HG03175 (cell line): ENCODE results near the gene TIMELESS.
"Not testable (repeated sequence)": the region's sequence is repeated elsewhere in the genome, so short reads cannot be mapped to it uniquely, and the experiment has no call there.

Source experiments
- ATAC-seq: cut with Tn5 transposase; IDR thresholded peaks from one replicate; pipeline ENCODE4 v1.9.1; 2021; ENCODE audit warnings: mild to moderate bottlenecking, moderate library complexity; ENCODE audit not compliant: unreplicated experiment

Gene TIMELESS

DNA sequence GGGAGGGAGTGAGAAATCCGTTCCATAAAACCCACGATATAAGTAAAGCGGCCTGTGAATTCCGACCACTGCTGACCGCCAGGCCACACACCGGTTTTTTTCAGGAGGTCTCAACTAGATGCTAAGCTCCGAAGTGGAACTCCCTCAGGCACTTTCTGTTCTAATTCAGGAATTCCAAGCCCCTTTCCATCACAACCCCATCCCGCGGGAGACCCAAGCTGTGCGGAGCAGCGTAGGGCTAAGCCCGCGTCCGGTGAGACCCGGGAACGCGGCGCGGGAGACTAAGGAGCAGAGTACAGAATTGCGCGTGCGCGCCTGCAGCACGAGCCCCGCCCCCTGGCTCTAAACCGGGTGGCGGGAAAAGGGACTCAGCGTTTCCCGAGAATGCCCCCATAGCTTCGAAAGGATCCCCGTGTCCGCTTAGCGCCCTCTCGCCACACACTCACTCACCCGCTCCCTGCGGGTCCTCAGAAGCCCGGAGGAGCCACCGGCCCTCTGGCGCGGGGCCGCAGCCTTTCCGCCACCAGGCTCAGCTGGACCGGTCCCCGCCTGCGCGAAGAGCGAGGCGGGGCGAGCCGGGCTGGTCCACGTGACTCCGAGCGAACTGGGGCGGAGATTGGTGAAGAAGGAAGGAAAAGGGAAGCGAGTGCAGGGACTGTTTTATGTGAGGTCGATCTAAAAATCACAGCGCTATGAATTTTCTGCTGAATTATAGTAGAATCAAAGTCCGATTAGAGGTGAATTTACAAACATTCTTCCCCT lies at the start of gene TIMELESS:
TIMELESS (minus strand) TSS at position 567 of the 762 bp plus-strand sequence. CDS start 15,256 bp downstream, outside the sequence.
- ATAC-seq, result peak; percentile 95

DNA sequence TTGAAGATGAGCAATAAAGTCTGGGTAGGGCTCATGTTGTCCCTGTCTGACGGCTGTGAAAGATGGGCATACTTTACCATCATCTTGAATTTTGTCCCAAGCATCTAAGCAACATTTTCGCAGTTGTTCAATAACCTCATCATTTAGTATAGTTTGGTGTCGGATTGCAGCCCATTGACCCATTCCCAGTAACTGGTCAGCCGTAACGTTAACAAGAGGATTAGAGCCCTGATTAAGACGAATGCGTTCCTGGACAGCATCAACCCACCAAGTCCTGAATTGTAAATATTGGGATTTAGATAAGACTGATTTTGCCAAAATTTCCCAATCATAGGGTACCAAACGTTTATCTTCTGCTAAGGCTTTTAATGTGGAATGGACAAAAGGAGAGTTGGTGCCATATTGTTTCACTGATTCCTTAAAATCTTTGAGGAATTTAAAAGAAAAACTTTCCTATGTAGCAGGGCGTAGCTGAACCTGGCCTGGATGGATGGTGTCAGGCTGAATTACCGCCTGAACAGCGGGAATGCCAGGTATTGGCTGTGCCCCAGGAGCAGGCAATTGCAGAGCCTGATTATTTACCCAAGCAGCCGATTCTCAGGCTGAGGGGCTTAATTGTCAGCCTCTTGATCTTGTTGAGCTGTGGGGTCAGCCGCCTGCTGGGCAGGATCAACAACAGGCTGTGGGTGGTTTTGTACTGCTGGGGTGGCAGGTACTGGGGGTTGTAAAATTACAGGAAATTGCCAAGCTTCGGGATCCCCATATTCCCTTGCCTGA lies 49.1 kb upstream of the TIMELESS start:
- ATAC-seq, result not testable (repeated sequence)

DNA sequence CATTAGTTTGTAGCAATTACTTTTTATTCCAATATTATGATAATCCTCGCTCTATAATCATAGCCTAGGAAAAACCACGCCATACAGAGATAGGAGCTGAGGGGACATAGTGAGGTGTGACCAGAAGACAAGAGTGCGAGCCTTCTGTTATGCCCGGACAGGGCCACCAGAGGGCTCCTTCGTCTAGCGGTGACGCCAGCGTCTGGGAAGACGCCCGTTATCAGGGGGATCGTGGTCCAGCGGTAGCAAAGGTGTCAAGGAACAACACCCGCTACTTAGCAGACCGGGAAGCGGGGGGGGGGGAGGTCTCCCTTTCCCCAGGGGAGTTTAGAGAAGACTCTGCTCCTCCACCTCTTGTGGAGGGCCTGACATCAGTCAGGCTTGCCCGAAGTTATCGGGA lies 47.5 kb upstream of the TIMELESS start:
- not testable (repeated sequence) for ATAC-seq

DNA sequence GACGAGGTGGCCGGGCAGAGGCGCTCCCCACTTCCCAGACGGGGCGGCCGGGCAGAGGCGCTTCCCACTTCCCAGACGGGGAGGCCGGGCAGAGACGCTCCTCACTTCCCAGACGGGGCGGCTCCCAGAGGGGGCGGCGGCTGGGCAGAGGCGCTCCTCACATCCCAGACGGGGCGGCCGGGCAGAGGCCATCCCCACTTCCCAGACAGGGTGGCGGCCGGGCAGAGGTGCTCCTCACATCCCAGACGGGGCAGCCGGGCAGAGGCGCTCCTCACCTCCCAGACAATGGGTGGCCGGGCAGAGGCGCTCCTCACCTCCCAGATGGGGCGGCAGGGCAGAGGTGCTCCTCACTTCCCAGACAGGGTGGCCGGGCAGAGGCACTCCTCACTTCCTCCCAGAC lies 45.3 kb upstream of the TIMELESS start:
- not testable (repeated sequence) for ATAC-seq

GRCh38 chr12:56494106-56494415 lies 44.8 kb upstream of the TIMELESS start:
- not testable (repeated sequence) for ATAC-seq

DNA sequence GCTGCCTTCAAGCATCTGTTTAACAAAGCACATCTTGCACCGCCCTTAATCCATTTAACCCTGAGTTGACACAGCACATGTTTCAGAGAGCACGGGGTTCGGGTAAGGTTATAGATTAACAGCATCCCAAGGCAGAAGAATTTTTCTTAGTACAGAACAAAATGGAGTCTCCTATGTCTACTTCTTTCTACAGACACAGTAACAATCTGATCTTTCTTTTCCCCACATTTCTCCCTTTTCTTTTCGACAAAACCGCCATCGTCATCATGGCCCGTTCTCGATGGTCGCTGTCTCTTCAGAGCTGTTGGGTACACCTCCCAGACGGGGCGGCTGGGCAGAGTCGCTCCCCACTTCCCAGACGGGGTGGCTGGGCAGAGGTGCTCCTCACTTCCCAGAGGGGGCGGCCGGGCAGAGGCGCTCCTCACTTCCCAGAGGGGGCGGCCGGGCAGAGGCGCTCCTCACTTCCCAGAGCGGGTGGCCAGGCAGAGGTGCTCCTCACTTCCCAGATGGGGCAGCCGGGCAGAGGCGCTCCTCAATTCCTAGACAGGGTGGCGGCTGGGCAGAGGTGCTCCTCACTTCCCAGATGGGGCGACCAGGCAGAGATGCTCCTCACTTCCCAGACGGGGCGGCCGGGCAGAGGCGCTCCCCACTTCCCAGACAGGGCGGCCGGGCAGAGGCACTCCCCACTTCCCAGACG lies 44.3 kb upstream of the TIMELESS start:
- ATAC-seq, result not testable (repeated sequence)

- no peak for ATAC-seq
Measured at GRCh38 chr12:56490360-56490759, 41.1 kb upstream of the TIMELESS start.

GRCh38 chr12:56488041-56488955 lies 39.1 kb upstream of the TIMELESS start, which contains the start of gene GLS2:
Gene GLS2, minus strand, starts transcription at chr12:56488161. Its CDS starts 43 bp downstream, at chr12:56488118.
- ATAC-seq, result peak; percentile 95

- peak; percentile 25 for ATAC-seq
Measured at GRCh38 chr12:56487448-56488040, 38.3 kb upstream of the TIMELESS start.

GRCh38 chr12:56486694-56487093 lies 37.5 kb upstream of the TIMELESS start:
- ATAC-seq, result no peak

- ATAC-seq, result no peak
Measured at GRCh38 chr12:56484566-56484965, 35.3 kb upstream of the TIMELESS start.

DNA sequence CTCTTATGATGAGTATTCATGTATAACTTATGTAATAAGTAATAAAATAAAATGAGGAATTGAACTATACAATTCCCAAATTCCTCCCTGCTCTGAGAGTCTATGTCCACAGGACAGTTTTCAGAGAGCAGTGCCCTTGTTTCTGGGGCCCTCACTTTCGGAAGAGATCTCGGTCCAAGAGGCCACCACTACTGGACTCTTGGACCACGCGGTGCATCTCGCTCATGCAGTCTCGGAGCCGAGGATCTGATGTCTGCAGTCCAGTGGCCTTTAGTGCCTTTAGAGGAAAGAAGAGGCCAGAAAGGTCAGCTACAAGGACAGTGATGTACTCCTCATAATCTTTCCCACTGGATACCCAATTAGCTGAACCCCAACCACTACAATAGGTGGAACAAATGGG lies 30.4 kb upstream of the TIMELESS start:
- ATAC-seq, result no peak

DNA sequence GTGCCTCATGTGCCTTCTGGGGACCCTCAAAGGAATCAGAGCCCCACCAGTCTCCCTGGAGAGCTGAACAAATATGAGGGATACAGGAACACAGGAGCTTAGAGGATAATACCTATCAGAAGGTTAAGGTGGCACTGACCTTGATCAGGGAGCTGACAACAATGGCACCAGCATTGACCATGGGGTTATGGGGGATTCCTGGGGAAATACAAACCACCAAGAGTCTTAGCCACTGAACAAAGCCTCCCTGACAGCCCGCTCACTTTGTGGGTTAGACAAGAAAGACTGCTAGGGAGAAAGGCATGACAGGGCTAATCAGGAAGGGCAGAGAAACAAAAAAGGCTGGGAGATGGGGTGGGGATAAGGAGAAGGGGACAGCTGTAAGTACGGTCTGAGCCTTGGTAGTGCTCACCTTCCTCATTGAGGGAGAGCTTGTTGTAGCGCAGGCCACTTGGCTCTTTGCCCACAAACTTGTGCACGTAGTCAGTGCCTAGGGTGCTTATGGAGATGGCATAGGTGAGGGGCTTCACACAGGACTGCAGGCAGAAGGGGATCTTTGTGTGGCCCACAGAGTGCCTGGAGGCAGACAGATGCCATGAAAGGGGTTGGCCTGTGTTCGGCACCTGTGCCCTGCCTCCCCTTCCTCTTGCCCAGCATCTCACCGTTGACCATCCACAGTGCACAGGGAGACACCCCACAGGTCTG lies 28.4 kb upstream of the TIMELESS start:
- ATAC-seq, result no peak

- no peak for ATAC-seq
Measured at GRCh38 chr12:56476972-56477432, 27.8 kb upstream of the TIMELESS start.

DNA sequence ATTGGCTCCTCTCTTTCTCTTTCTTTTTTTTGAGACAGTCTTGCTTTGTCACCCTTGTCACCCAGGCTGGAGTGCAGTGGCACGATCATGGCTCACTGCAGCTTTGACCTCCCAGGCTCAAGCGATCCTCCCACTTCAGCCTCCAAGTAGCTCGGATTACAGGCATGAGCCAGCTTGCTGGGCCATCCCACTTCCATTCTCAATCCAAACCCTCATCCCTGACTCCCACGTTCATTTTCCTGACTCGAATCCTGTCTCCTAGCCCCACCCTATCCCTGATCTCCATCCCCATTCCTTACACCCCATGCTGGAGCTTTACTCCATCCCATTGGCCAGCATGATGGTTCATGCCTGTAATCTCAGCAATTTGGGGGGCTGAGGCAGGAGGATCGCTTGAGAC lies 26.9 kb upstream of the TIMELESS start:
- no peak for ATAC-seq

DNA sequence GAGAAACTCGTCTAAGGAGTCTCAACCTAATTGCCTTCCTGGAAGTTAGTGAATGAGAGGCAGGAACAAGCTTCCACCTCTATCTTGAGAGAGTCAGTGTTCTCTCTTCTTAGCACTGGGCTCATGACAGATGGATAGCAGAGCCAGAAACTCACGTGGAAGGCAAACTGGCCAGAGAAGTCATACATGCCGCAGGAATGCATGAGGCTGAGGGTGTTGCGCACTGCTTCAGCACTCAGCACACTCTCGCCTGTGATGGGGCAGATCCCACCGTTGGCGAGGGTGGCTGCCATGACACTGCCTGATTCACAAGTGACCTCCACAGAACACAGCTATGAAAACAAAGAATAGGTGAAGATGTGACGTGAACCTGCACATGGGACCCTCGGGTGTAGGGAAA lies 25.2 kb upstream of the TIMELESS start:
- no peak for ATAC-seq

- ATAC-seq, result no peak
Measured at GRCh38 chr12:56469007-56469930, 20.0 kb upstream of the TIMELESS start.
